ENCODE measurements around the gene KCNH2. TPM values are rescaled to one million over a fixed set of nuclear protein-coding genes. Genes with fewer than 3 reads are reported as not detected.
A peak's percentile ranks its signal among the peaks of the same experiment; 100 is the strongest.

The KCNH2 gene
- total RNA-seq, 1 donor from 2014 or later = 6.1 TPM

- no peak for DNase-seq (ENCODE audit: low spot score in 2 of 2)
- no peak for FAIRE-seq
Observed at GRCh38 chr7:150997817-150998216, 19.7 kb upstream of the KCNH2 start.

DNA sequence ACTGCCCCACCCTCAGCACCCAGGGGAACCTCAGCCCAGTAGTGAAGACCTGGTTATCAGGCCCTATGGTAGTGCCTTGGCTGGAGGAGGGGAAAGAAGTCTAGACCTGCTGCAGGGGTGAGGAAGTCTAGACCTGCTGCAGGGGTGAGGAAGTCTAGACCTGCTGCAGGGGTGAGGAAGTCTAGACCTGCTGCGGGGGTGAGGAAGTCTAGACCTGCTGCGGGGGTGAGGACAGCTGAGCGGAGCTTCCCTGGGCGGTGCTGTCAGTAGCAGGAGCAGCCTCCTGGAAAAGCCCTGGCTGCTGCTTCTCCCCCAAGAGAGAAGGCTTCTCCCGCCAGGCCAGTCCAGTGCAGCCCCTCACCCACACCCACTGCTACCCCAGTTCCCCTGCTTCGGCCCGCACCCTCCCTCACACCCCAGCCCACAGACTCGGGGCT lies 19.0 kb upstream of the KCNH2 start:
- DNase-seq (ENCODE audit: low spot score in 2 of 2) = no peak
- FAIRE-seq = no peak

DNA sequence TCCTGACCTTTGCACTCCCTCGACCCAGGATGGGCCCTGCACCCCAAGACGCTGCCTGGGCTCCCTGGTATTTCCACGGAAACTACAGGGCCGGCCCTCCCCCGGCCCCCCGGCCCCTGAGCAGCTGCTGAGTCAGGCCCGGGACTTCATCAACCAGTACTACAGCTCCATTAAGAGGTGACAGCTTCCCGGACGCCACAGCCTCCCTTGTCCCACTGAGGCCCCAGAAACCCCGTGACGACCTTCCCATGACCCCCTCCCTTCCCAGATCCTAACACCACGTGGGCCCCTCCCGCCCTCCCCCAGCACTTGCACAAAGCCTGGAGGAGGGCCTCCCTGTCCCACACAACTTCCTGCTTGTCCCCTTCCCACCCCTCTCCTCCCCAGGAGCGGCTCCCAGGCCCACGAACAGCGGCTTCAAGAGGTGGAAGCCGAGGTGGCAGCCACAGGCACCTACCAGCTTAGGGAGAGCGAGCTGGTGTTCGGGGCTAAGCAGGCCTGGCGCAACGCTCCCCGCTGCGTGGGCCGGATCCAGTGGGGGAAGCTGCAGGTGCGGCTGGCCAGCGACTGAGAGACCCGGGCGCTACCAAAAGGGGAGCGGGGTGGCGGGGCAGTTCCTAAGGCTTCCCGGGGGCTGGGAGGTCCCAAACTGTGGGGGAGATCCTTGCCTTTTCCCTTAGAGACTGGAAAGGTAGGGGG lies 18.4 kb upstream of the KCNH2 start:
- FAIRE-seq = no peak
- no peak for DNase-seq (ENCODE audit: low spot score in 2 of 2)

DNA sequence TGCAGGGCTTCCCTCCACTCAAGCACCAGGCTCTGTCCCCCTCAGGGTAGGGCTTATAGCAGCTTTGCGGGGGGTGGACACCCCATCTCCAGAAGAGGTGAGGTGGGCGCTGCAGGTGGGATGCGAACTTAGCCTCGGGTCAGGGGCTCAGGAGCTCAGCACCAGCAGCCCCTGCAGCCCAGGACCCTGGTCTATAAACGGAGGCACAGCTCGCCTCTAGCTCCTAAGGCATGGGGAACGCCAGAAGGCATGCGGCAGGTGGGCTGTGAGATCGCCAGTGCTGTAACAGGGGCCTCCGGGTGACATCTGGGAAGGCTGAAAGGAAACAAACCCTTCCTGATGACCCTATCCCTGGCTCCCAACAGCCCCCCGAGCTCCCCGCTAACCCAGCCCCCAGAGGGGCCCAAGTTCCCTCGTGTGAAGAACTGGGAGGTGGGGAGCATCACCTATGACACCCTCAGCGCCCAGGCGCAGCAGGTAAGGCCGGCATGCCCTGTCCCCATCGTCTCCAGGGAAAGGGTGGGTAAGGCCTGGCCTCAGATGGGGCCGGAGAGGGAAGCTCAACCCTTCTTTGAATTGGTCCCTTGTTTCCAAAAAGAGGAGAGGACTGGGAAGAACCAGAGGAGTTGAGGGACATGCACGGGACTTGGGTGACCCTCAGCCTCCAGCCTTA lies 16.9 kb upstream of the KCNH2 start:
- no peak for DNase-seq (ENCODE audit: low spot score in 2 of 2)
- FAIRE-seq = no peak

GRCh38 chr7:150994141-150994837 lies 16.2 kb upstream of the KCNH2 start:
- DNase-seq (ENCODE audit: low spot score in 2 of 2) (no peak), FAIRE-seq (no peak)

DNA sequence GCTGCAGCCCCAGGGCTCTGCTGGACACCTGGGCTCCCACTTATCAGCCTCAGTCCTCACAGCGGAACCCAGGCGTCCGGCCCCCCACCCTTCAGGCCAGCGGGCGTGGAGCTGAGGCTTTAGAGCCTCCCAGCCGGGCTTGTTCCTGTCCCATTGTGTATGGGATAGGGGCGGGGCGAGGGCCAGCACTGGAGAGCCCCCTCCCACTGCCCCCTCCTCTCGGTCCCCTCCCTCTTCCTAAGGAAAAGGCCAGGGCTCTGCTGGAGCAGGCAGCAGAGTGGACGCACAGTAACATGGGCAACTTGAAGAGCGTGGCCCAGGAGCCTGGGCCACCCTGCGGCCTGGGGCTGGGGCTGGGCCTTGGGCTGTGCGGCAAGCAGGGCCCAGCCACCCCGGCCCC lies 15.4 kb upstream of the KCNH2 start:
- FAIRE-seq (no peak), DNase-seq (ENCODE audit: low spot score in 2 of 2) (no peak)

- DNase-seq (ENCODE audit: low spot score in 2 of 2) = no peak
Observed at GRCh38 chr7:150992833-150993302, 14.7 kb upstream of the KCNH2 start.

DNA sequence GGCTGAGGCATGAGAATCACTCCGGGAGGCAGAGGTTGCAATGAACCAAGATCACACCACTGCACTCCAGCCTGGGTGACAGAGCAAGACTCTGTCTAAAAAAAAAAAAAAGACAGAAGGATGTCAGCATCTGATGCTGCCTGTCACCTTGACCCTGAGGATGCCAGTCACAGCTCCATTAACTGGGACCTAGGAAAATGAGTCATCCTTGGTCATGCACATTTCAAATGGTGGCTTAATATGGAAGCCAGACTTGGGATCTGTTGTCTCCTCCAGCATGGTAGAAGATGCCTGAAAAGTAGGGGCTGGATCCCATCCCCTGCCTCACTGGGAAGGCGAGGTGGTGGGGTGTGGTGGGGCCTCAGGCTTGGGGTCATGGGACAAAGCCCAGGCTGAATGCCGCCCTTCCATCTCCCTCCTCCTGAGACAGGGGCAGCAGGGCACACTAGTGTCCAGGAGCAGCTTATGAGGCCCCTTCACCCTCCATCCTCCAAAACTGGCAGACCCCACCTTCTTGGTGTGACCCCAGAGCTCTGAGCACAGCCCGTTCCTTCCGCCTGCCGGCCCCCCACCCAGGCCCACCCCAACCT lies 14.0 kb upstream of the KCNH2 start:
- no peak for DNase-seq (ENCODE audit: low spot score in 2 of 2)
- no peak for FAIRE-seq

More at GRCh38 chr7:150992833-150993302, 14.7 kb upstream of the KCNH2 start:
- no peak for FAIRE-seq

DNA sequence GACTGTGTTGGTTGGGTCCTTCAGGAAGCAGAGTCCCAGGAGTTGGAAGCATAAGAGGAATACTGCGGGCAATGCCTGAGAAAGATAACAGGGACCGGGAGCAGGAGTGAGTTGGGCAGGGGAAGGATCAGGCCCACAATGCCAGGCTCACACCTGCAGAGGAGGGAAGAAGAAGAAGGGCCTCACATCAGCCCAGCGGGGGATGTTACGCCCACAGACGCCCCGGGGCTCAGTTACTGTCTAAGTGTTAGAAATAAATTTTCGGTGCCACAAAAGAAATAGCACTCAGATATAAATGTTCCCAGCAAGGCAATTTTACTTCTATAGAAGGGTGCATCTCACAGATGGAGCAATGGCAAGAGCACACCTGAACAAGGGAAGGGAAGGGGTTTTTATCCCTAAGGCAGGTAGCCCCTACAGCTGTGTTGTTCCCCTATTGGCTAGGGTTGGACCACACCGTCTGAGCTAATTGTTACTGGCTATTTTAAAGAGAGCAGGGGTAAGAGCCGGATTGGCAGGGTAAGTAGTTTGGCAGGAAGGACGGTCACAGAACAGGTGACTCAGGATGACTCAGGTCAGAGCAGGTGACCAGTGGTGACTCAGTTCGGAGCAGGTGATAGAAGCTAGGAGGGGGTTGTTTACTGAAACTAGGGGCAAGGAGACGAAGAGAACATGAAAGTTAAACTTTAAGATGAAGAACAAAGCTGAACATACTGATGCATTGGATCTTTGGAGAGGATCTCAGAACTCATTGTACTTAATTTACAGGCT lies 12.5 kb upstream of the KCNH2 start, which contains the start of gene NOS3:
NOS3 (plus strand) TSS at position 602 of the 771 bp plus-strand sequence. CDS start 2,787 bp downstream, outside the sequence.
- no peak for FAIRE-seq
- DNase-seq (ENCODE audit: low spot score in 2 of 2) = no peak

- DNase-seq (ENCODE audit: low spot score in 2 of 2) (no peak), FAIRE-seq (no peak)
Observed at GRCh38 chr7:150989456-150989855, 11.3 kb upstream of the KCNH2 start.

DNA sequence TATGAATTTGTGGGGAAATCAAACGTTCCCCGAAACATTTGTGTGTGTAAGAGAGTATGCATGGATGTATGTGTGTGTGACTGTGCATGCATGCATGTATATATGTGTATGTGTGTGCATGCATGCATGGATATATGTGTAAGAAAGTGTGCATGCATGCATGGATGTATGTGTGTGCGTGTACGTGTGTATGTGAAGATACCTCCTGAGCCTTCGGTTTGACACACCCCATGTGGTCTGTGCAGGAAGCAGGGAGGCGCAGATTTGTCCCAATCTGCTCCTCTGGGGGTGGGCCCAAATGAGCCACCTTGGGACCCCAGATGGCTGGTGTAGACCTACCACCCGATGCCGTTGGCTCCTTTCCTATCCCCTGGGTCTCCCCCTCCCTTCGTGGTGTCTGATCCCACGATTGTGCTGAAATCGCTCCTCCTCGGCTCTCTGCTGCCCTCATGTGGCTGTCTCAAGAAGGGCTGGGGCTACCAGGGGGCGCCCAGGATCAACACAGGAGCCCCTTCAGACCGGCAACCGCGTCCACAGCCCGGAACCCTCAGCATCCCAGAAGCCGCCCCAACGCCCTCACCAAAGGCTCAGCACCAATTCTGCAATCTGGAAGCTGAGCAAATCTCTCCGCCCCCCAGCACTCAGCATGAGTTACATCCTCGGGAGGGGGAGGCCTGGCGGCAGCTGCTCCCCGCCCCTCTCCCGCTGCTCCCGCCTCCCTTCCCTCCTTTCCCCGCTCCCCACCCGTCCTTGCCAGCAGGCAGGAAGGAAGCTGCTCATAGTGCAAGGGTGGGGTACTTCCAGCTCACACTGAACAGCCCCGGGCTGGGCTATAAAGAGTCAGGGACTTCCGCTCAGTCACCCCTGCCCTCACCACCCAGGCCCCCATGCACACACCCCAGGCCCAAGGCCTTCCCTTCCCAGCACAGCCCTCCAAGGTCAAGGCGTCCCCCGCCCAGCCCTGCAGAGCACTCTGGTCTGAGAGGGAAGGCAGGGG lies 10.4 kb upstream of the KCNH2 start:
- DNase-seq (ENCODE audit: low spot score in 2 of 2) (peak; percentile 77 to 85), FAIRE-seq (no peak)

DNA sequence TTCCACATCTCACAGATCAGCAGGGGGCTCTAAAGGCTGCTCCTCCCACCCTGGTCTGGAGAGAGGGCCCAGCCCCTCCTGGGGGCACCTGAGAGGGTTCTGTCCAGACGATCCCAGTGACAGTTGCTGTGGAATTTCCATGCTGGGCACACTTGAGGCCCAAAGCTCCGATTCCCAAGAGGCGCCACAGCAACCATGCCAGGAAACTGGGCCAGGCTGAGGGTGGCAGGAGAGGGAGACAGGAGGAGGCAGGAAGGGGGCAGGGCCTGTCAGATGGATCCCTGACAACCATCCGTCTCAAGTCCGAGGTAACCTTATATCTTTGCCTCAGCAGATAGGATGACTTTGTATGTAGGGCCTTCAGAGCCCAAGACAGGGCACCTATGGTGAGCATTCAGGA lies 8.4 kb upstream of the KCNH2 start:
- no peak for DNase-seq (ENCODE audit: low spot score in 2 of 2)
- no peak for FAIRE-seq

- FAIRE-seq (no peak), DNase-seq (ENCODE audit: low spot score in 2 of 2) (peak in 1 of 2 donors; percentile 73)
Observed at GRCh38 chr7:150986099-150986512, 8.0 kb upstream of the KCNH2 start.

DNA sequence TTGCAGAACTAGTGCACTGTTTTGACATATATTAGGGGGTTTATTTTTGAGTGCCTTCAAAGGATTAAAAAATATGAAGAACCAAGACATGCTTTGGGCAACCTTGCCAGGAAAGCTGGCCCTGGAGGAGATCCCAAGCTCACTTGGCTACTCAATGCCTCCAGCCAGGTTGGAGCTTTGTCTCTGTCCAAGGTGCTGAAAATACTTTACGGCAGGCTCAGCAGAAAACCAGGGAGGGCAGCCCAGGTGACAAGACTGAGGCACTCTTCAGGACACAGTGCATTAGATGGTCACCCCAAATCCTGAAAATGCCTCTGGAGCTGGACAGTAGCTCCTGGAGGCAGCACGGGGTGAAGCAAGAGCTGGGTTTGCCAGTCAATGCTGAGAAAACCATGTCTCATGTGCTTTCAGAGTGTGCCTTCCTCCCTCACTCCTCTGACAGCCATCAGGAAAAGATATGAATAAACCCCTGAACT lies 5.8 kb upstream of the KCNH2 start:
- DNase-seq (ENCODE audit: low spot score in 2 of 2) (no peak), FAIRE-seq (no peak)

- DNase-seq (ENCODE audit: low spot score in 2 of 2) (peak in 1 of 2 donors; percentile 77), FAIRE-seq (peak; percentile 60)
Observed at GRCh38 chr7:150982351-150982750, 4.2 kb upstream of the KCNH2 start.

DNA sequence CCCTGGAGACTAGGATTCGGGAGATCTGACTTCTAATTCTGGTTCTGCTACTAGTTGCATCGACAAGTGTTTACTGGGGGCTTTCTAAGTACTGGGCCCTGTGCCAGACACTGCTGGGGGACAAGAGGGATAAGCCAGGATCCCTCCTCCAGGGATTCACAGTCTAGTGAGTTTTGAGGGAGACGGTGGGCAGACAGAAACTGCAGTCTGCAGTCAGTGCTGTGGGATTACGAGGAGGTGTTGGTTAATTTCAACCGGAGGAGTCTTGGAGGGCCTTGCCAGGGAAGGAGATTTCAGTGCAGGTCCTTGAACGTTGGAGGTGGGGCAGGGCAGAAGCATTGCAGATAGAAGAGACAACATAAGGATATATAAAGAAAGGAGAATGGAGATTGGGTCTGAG lies 3.5 kb upstream of the KCNH2 start:
- DNase-seq (ENCODE audit: low spot score in 2 of 2) (no peak), FAIRE-seq (no peak)

- no peak for FAIRE-seq
- DNase-seq (ENCODE audit: low spot score in 2 of 2) = no peak
Observed at GRCh38 chr7:150980663-150981062, 2.5 kb upstream of the KCNH2 start.

DNA sequence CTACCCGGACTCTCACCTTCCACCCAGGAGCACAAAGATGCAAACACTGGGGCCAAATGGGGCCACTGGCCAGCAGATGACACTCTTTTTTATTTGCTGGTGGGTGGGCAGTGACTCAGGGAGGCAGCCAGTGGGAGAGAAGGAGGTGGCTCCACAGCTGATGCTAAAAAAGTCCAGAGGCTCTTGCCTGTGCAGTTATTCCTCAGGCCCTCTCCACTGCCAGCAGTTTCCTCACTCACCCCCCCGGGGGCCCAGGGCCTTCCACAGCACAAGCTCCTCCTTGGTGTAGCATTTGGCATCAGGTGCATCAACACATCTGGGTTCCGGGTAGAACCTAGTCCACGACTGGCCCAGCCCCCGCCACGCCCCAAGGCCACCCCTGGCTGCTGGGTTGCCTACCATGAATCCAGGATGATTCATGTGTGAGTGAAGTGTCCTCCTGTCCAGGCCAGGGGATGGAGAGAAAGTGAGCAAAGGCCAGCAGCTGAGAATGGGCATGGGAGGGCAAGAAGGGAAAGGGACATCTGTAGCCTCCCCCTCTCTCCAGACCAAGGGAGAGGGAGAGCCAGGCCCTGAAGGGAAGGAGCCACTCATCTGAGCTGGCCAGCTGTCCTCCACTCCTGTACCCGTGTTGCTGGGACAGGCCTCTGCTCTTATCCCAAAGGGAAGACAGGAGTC lies 1.7 kb upstream of the KCNH2 start:
- DNase-seq (ENCODE audit: low spot score in 2 of 2) = no peak
- no peak for FAIRE-seq
